Osteocyte (in vitro differentiated cells): ENCODE measurements around the gene EVC2. TPM values are rescaled to one million over a fixed set of nuclear protein-coding genes. Genes with fewer than 3 reads are reported as not detected.

Experiments used
- DNase-seq: peaks from one replicate; pipeline ENCODE4 v3.0.0; 2021; ENCODE audit warnings: mixed read lengths; ENCODE audit not compliant: unreplicated experiment; ENCODE audit errors: extremely low spot score
- H3K27ac Mint-ChIP-seq: one replicate; pipeline ENCODE4 v1.8.0; 2021; ENCODE audit warnings: mild to moderate bottlenecking, mixed read lengths; ENCODE audit not compliant: unreplicated experiment
- H3K27me3 Mint-ChIP-seq: one replicate; pipeline ENCODE4 v1.8.0; 2021; ENCODE audit warnings: mixed read lengths; ENCODE audit not compliant: unreplicated experiment
- H3K36me3 Mint-ChIP-seq: one replicate; pipeline ENCODE4 v1.8.0; 2021; ENCODE audit warnings: mixed read lengths; ENCODE audit not compliant: unreplicated experiment
- H3K4me1 Mint-ChIP-seq: one replicate; pipeline ENCODE4 v1.8.0; 2021; ENCODE audit warnings: mixed read lengths; ENCODE audit not compliant: unreplicated experiment
- H3K4me3 Mint-ChIP-seq: one replicate; pipeline ENCODE4 v1.8.0; 2021; ENCODE audit warnings: mild to moderate bottlenecking, moderate library complexity, mixed read lengths; ENCODE audit not compliant: unreplicated experiment
- H3K9me3 Mint-ChIP-seq: one replicate; pipeline ENCODE4 v1.8.0; 2021; ENCODE audit warnings: mixed read lengths; ENCODE audit not compliant: unreplicated experiment
- CTCF ChIP-seq: fragments of 200-600 bp; sonication (generic); IDR thresholded peaks from 2 replicates; pipeline ENCODE4 v1.5.0; 2021; ENCODE audit warnings: antibody characterized with exemption, mild to moderate bottlenecking, moderate library complexity
- total RNA-seq: library from RNA; stranded (reverse); gene quantifications from 2 replicates; pipeline ENCODE4 v1.2.1, GENCODE V29; 2021

Gene EVC2
- total RNA-seq, 1 donor from 2014 or later: 3.1 TPM

GRCh38 chr4:5524446-5525299 is 183.7 kb downstream of the EVC2 start:
- DNase-seq: no peak
- Mint-ChIP-seq H3K27me3 (peaks cover 19% of the 10 kb centered on the region), H3K9me3 (peaks cover 10% of the 10 kb centered on the region), H3K4me1 (no peaks in the 10 kb centered on the region), H3K36me3 (no peaks in the 10 kb centered on the region), H3K27ac (no peak overlapping the region), H3K4me3 (no peak overlapping the region)
- no peak for TF ChIP-seq CTCF

GRCh38 chr4:5517372-5517771 is 191.0 kb downstream of the EVC2 start:
- no peak for DNase-seq

GRCh38 chr4:5515646-5516045 is 192.7 kb downstream of the EVC2 start:
- H3K4me3 Mint-ChIP-seq: no peak overlapping the region

More at GRCh38 chr4:5517372-5517771, 191.0 kb downstream of the EVC2 start:
- H3K36me3 Mint-ChIP-seq: no peaks in the 10 kb centered on the region
- H3K9me3 Mint-ChIP-seq: peaks cover 10% of the 10 kb centered on the region
- H3K27ac Mint-ChIP-seq: no peak overlapping the region
- H3K27me3 Mint-ChIP-seq: peaks cover 6% of the 10 kb centered on the region
- TF ChIP-seq CTCF: no peak
- H3K4me3 Mint-ChIP-seq: no peak overlapping the region
- H3K4me1 Mint-ChIP-seq: no peaks in the 10 kb centered on the region

More at GRCh38 chr4:5515646-5516045, 192.7 kb downstream of the EVC2 start:
- H3K9me3 Mint-ChIP-seq: peaks cover under 1% of the 10 kb centered on the region
- H3K27me3 Mint-ChIP-seq: peaks cover under 1% of the 10 kb centered on the region
- TF ChIP-seq CTCF: no peak
- DNase-seq: no peak
- no peaks in the 10 kb centered on the region for H3K4me1 Mint-ChIP-seq
- no peak overlapping the region for H3K27ac Mint-ChIP-seq
- no peaks in the 10 kb centered on the region for H3K36me3 Mint-ChIP-seq

Other genes starting within 250 kb of the EVC2 start
- 40.9 and 41.6 TPM in 2 replicates for gene EVC, start 2.6 kb upstream of the EVC2 start, total RNA-seq
- gene CRMP1, start 184.5 kb upstream of the EVC2 start, total RNA-seq: 24.5 and 24.7 TPM in 2 replicates